ENCODE results near the gene ELAVL2.

ELAVL2 gene

GRCh38 chr9:23820451-23821374, 5.3 kb downstream of the ELAVL2 start:
- TF ChIP-seq CTCF (conservative IDR thresholded peaks at IDR 0.05) (no peak), ZFX (IDR thresholded peaks at IDR 0.05) (no peak)
- H3K27ac ChIP-seq = peak overlapping the region; percentile 62

- no peak overlapping the region for H3K27ac ChIP-seq
- TF ChIP-seq CTCF (conservative IDR thresholded peaks at IDR 0.05) = no peak
- TF ChIP-seq ZFX (IDR thresholded peaks at IDR 0.05) = no peak
These were observed 6.6 kb downstream of the ELAVL2 start for GRCh38 chr9:23819403-23819802.

- H3K27ac ChIP-seq = no peak overlapping the region
- TF ChIP-seq CTCF (conservative IDR thresholded peaks at IDR 0.05) = no peak
- TF ChIP-seq ZFX (IDR thresholded peaks at IDR 0.05) = no peak
These were observed 11.8 kb downstream of the ELAVL2 start for GRCh38 chr9:23814243-23814642.

- H3K27ac ChIP-seq = no peak overlapping the region
- TF ChIP-seq CTCF (conservative IDR thresholded peaks at IDR 0.05) (no peak), ZFX (IDR thresholded peaks at IDR 0.05) (no peak)
These were observed 13.4 kb downstream of the ELAVL2 start for GRCh38 chr9:23812673-23813072.

GRCh38 chr9:23811633-23812032, 14.4 kb downstream of the ELAVL2 start:
- TF ChIP-seq CTCF (conservative IDR thresholded peaks at IDR 0.05) (no peak), ZFX (IDR thresholded peaks at IDR 0.05) (no peak)
- no peak overlapping the region for H3K27ac ChIP-seq

- TF ChIP-seq CTCF (conservative IDR thresholded peaks at IDR 0.05) = no peak
- no peak for TF ChIP-seq ZFX (IDR thresholded peaks at IDR 0.05)
- H3K27ac ChIP-seq = no peak overlapping the region
These were observed 22.8 kb downstream of the ELAVL2 start for GRCh38 chr9:23803216-23803615.

GRCh38 chr9:23801523-23801922, 24.5 kb downstream of the ELAVL2 start:
- TF ChIP-seq ZFX (IDR thresholded peaks at IDR 0.05) (no peak), CTCF (conservative IDR thresholded peaks at IDR 0.05) (no peak)
- no peak overlapping the region for H3K27ac ChIP-seq
